HEK293 (cell line): Measurements from ENCODE around the gene E2F1.

Experiments used
- CTCF ChIP-seq: fragments of 450-650 bp; formaldehyde crosslinking; IDR thresholded peaks from 2 replicates; pipeline ENCODE4 v1.5.1; 2016; ENCODE audit warnings: missing biosample characterization, missing genetic modification characterization
- HOXA7 ChIP-seq: sonication (generic); formaldehyde crosslinking; IDR thresholded peaks from 2 replicates; pipeline ENCODE4 v1.8.1; 2022; ENCODE audit warnings: missing genetic modification reagents, borderline replicate concordance
- MYNN ChIP-seq: fragments of 450-650 bp; formaldehyde crosslinking; IDR thresholded peaks from 2 replicates; pipeline ENCODE4 v1.5.1; 2016; ENCODE audit warnings: missing biosample characterization, missing genetic modification characterization, borderline replicate concordance
- YY1 ChIP-seq: fragments of 450-650 bp; formaldehyde crosslinking; IDR thresholded peaks from 2 replicates; pipeline ENCODE4 v1.5.1; 2018; ENCODE audit warnings: missing biosample characterization, missing genetic modification characterization
- ZNF510 ChIP-seq: fragments of 450-650 bp; formaldehyde crosslinking; IDR thresholded peaks from 2 replicates; pipeline ENCODE4 v1.5.1; 2018; ENCODE audit warnings: mild to moderate bottlenecking, missing genetic modification characterization, missing biosample characterization; ENCODE audit not compliant: insufficient replicate concordance
- ZNF785 ChIP-seq: fragments of 450-650 bp; formaldehyde crosslinking; IDR thresholded peaks from 2 replicates; pipeline ENCODE4 v1.5.1; 2016; ENCODE audit warnings: missing biosample characterization, missing genetic modification characterization

- TF ChIP-seq ZNF510 (tag by site-specific recombination) = no peak
- TF ChIP-seq CTCF = no peak
- no peak for TF ChIP-seq ZNF785
- TF ChIP-seq HOXA7 = no peak
- no peak for TF ChIP-seq MYNN
- no peak for TF ChIP-seq YY1 (tag by site-specific recombination)
Measured at GRCh38 chr20:33673114-33673409, 13.1 kb downstream of the E2F1 start.
